Measurements from ENCODE around the gene PNLIPRP2. TPM values are rescaled to one million over a fixed set of nuclear protein-coding genes. Genes with fewer than 3 reads are reported as not detected.

The PNLIPRP2 gene
- total and polyA plus RNA-seq, 2 of the 4 experiments (the other 2 are of a cell fraction), result not detected

DNA sequence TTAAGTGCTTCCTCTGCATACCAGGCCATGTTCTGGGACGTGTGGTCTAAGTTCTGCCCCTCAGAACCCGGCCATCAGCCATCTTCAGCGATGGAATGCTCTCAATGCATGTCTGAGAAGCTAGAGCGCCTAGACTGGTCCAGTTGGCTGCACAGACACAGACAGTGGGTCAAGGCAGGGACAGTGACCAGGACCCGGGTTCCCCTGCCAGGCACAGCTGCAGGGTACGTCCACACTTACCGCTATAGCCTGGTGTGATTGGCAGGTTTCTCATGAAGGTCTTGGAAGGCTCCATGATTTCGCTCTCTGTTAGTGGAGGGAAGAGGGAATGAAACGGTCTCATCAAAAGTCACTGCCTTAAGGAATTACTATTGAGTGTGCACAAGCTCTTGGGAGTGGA is 47.3 kb downstream of the PNLIPRP2 start:
- 92% methylated on average over 6 of the region's 9 CpGs; no CpG with 5 or more reads in 1 of the 2 experiments for WGBS, 2 experiments (ENCODE audit: extremely low coverage in 2 of 2, insufficient read length in 1 of 2)
- Histone ChIP-seq H3K18ac (ENCODE audit: low read depth, low read length) (no peak overlapping the region), H3K4me2 (ENCODE audit: low read depth, low read length) (no peak overlapping the region), H4K5ac (ENCODE audit: low read depth, low read length) (no peak overlapping the region), H3K27ac (ENCODE audit: insufficient read depth, low read length) (no peak overlapping the region), H3K23ac (ENCODE audit: low read depth, low read length) (no peak overlapping the region), H2BK5ac (ENCODE audit: low read depth, low read length, poor library complexity, severe bottlenecking) (no peak overlapping the region), H3K79me1 (ENCODE audit: low read depth in 1 of 2, low read length in 2 of 2) (no peaks in the 10 kb centered on the region), H3K4ac (ENCODE audit: low read depth, low read length) (no peak overlapping the region), H4K91ac (ENCODE audit: insufficient read depth, low read depth, low read length) (no peak overlapping the region), H3K14ac (replicated peaks; ENCODE audit: low read depth, low read length) (no peak overlapping the region), H2BK20ac (ENCODE audit: low read depth, low read length) (no peak overlapping the region), H3K9me3 (ENCODE audit: control insufficient read depth, insufficient read depth, low read length) (peaks cover 2% of the 10 kb centered on the region; the same call in 1 of the 2 replicates), H3K4me1 (ENCODE audit: control insufficient read depth, insufficient read depth, low read length) (peaks cover 8% of the 10 kb centered on the region), H2BK15ac (ENCODE audit: low read depth, low read length) (no peak overlapping the region), H3K27me3 (ENCODE audit: control insufficient read depth, insufficient read depth, low read length) (no peaks in the 10 kb centered on the region), H3K9ac (ENCODE audit: low read depth, low read length) (no peak overlapping the region), H2AK9ac (replicated peaks; ENCODE audit: low read depth, low read length, poor library complexity) (no peak overlapping the region), H4K8ac (ENCODE audit: low read depth in 2 of 2, low read length in 2 of 2) (no peak overlapping the region), H3K56ac (ENCODE audit: extremely low read depth, insufficient read depth, low read length) (no peak overlapping the region), H3K9me1 (ENCODE audit: insufficient read depth, low read length) (peaks cover 7% of the 10 kb centered on the region), H2AK5ac (ENCODE audit: low read depth, low read length) (no peak overlapping the region), H2AFZ (replicated peaks; ENCODE audit: low read length, poor library complexity) (no peak overlapping the region), H3K36me3 (ENCODE audit: control insufficient read depth, insufficient read depth, low read length) (no peaks in the 10 kb centered on the region), H3K4me3 (ENCODE audit: insufficient read depth, low read depth, low read length) (no peak overlapping the region), H2BK120ac (ENCODE audit: low read depth, low read length) (no peak overlapping the region), H4K20me1 (ENCODE audit: insufficient read depth, low read length) (no peaks in the 10 kb centered on the region)
- ATAC-seq (ENCODE audit: low read depth) (no peak), DNase-seq (no peak)
- TF ChIP-seq, protein P1, sequence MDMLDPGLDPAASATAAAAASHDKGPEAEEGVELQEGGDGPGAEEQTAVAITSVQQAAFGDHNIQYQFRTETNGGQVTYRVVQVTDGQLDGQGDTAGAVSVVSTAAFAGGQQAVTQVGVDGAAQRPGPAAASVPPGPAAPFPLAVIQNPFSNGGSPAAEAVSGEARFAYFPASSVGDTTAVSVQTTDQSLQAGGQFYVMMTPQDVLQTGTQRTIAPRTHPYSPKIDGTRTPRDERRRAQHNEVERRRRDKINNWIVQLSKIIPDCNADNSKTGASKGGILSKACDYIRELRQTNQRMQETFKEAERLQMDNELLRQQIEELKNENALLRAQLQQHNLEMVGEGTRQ (IDR thresholded peaks at IDR 0.05; ENCODE audit: low read depth, low read length), result no peak
- no peak for TF ChIP-seq RAD21 (IDR thresholded peaks at IDR 0.05; ENCODE audit: low read length)
- TF ChIP-seq, protein P2, sequence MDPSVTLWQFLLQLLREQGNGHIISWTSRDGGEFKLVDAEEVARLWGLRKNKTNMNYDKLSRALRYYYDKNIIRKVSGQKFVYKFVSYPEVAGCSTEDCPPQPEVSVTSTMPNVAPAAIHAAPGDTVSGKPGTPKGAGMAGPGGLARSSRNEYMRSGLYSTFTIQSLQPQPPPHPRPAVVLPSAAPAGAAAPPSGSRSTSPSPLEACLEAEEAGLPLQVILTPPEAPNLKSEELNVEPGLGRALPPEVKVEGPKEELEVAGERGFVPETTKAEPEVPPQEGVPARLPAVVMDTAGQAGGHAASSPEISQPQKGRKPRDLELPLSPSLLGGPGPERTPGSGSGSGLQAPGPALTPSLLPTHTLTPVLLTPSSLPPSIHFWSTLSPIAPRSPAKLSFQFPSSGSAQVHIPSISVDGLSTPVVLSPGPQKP (IDR thresholded peaks at IDR 0.05; ENCODE audit: borderline replicate concordance, low read depth, low read length), result no peak
- no peak for TF ChIP-seq RCOR1 (IDR thresholded peaks at IDR 0.05; ENCODE audit: insufficient replicate concordance, low read length)
- TF ChIP-seq CHD1 (IDR thresholded peaks at IDR 0.05; ENCODE audit: low read depth, low read length), result no peak
- no peak for TF ChIP-seq BHLHE40 (IDR thresholded peaks at IDR 0.05; ENCODE audit: low read depth, low read length)
- no peak for TF ChIP-seq MAZ (IDR thresholded peaks at IDR 0.05; ENCODE audit: borderline replicate concordance, low read depth, low read length)
- no peak for TF ChIP-seq MAFK (IDR thresholded peaks at IDR 0.05; ENCODE audit: low read depth, low read length)
- TF ChIP-seq MXI1 (IDR thresholded peaks at IDR 0.05; ENCODE audit: borderline replicate concordance, low read depth, low read length), result no peak
- TF ChIP-seq RFX5 (IDR thresholded peaks at IDR 0.05; ENCODE audit: low read depth, low read length), result no peak
- TF ChIP-seq POLR2A (IDR thresholded peaks at IDR 0.05; ENCODE audit: low read depth, low read length), result no peak
- TF ChIP-seq FOS (IDR thresholded peaks at IDR 0.05; ENCODE audit: low read depth, low read length), result no peak
- no peak for TF ChIP-seq NFE2L2 (IDR thresholded peaks at IDR 0.05; ENCODE audit: low read depth, low read length)
- TF ChIP-seq, protein P3, sequence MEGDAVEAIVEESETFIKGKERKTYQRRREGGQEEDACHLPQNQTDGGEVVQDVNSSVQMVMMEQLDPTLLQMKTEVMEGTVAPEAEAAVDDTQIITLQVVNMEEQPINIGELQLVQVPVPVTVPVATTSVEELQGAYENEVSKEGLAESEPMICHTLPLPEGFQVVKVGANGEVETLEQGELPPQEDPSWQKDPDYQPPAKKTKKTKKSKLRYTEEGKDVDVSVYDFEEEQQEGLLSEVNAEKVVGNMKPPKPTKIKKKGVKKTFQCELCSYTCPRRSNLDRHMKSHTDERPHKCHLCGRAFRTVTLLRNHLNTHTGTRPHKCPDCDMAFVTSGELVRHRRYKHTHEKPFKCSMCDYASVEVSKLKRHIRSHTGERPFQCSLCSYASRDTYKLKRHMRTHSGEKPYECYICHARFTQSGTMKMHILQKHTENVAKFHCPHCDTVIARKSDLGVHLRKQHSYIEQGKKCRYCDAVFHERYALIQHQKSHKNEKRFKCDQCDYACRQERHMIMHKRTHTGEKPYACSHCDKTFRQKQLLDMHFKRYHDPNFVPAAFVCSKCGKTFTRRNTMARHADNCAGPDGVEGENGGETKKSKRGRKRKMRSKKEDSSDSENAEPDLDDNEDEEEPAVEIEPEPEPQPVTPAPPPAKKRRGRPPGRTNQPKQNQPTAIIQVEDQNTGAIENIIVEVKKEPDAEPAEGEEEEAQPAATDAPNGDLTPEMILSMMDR (conservative IDR thresholded peaks at IDR 0.05; ENCODE audit: low read depth, low read length), result no peak
- TF ChIP-seq SMC3 (IDR thresholded peaks at IDR 0.05; ENCODE audit: low read depth, low read length), result no peak
- no TSS peak for BruUV-seq (replicated peaks)
- CTCF ChIA-PET, result no interaction called here
- in situ Hi-C loops (cut with MboI; ENCODE audit: low sequenced_read_pairs), result no loop called here
- POLR2A ChIA-PET (ENCODE audit: unreplicated experiment), result no interaction called here
- intact Hi-C loops (cut with micrococcal nuclease), result no loop called here
- dilution Hi-C loops (cut with HindIII; ENCODE audit: low sequenced_read_pairs, unreplicated experiment), result no loop called here

All from IMR-90 (cell line).